GM04504 (cell line): Measurements from ENCODE around the gene COBL.

ENCODE experiments used
- DNase-seq: peaks from one replicate; pipeline ENCODE4 v3.0.0-alpha.2; 2012; ENCODE audit warnings: low read depth

The COBL gene

GRCh38 chr7:51306761-51307160, 9.8 kb downstream of the COBL start:
- no peak for DNase-seq

DNA sequence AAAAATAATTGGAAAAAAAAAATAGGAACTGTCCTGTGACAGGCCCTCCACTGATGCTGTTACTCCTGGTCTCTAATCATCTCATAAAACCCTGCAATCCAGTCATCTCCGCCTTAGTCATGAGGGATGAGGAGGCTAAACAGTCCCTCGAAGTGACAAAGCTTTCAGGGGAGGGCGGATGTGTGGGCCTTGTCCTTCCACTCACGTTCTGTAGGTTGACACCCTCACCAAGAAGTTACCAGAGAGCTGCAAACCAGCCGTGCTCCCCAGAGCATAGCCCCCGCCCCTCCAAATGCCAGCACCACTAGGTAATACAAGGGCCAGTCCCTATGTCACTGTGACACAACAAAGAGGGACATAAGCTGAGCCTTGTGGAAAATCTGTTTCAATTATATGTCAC, 11.9 kb downstream of the COBL start:
- no peak for DNase-seq

GRCh38 chr7:51303142-51303525, 13.5 kb downstream of the COBL start:
- no peak for DNase-seq

- DNase-seq: no peak
Observed at GRCh38 chr7:51301806-51302205, 14.8 kb downstream of the COBL start.

- DNase-seq: no peak
Observed at GRCh38 chr7:51300762-51301674, 15.6 kb downstream of the COBL start.

GRCh38 chr7:51299391-51300133, 17.0 kb downstream of the COBL start:
- DNase-seq: no peak

GRCh38 chr7:51298912-51299311, 17.7 kb downstream of the COBL start:
- no peak for DNase-seq

DNA sequence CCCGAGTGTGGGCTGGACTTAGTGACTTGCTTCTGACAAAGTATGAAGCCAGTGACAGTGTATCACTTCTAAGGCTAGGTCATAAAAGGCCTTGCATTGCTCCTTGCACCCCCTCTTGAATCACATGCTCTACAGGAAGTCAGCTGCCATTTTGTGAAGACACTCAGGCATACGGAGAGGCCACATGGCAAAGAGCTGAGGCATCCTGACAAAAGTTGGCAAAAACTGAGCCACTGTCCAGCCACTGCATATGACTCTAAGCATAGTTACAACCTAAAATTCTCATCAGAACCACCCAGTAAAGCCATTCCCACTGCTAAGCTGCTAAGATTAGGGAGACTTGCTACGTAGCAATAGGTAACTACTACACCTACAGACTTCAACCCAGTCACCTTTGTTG, 18.6 kb downstream of the COBL start:
- no peak for DNase-seq

- no peak for DNase-seq
Observed at GRCh38 chr7:51295440-51296245, 21.0 kb downstream of the COBL start.

- DNase-seq: no peak
Observed at GRCh38 chr7:51292596-51292995, 24.0 kb downstream of the COBL start.

- no peak for DNase-seq
Observed at GRCh38 chr7:51290702-51291540, 25.7 kb downstream of the COBL start.

DNA sequence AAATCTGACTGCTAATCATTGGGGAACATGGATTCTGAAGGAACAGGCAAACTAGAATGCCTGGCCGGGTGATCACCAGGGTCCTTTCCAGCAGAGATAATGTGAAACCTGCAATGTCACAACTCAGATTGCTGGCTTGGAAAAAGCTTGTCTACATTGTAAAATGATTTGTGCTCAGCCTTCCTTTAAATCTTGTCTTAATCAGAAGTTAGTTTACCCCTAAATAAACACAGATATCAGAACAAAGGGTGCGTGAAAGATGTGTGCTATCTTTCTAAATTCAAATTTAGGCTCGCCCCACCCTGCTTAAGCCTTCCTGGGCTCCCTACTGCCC, 26.3 kb downstream of the COBL start:
- no peak for DNase-seq

DNA sequence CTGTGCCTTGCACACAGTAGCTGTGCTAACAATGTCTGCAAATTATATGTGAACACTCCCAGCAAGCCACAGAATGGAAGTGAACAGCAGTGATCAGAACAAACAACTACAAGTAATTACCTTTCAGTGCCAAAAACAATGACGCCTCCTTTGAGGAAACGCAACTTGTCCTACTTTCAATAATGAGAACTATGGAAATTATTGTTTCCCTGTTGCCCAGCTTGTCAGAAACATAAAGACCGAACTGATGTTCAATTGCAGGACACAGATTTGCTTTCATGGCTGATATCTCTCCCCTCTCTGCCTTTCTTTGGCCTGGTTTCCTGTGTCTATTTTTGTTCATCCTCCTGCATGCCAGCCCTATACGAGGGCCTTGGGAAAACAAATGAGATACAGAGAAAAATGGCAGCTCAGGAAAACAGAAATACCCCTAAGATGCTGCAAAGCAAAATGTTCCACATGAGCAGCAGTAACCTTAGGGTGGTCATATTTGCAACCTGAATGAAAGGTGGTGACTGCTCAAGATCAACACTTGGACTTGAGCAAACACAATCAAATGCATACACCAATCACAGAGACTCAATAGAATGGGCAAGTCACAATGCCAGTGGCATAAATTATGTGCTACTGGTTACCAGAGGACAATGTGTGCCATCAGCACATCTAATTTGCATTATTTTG, 26.8 kb downstream of the COBL start:
- DNase-seq: no peak

DNA sequence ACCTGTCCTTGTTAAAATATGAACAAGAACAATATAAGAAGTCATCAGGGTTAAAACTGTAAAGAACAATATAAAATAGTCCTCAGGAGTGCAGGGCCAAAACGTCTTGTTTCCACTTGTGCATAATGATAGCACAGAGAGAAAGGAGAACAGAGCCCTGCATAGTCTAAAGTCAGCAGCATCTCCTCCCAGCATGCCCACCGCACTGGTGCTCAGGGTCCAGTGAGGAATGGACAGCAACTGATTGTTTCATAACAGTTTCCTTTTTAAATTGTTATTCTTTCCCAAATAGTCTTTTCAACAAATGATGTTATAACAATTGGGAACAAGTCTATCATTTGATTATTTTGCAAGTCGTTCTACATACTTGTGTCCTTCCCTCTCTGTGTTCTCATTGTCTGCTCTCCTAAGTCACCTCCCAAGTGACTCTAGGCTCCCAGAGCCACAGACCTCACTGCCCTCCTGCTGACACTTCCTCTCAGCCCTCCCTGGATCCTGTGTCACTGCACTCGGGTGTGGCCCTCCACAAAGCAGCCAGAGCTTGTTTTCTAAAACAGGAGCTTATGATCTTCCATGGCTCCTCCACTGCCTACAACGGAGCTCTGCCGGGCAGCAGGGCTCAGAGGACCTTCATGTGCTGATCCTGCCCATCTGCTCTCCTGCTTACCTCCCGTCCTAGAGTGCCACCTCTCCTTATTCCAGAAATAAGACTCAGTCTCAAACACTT, 27.6 kb downstream of the COBL start:
- DNase-seq: no peak

DNA sequence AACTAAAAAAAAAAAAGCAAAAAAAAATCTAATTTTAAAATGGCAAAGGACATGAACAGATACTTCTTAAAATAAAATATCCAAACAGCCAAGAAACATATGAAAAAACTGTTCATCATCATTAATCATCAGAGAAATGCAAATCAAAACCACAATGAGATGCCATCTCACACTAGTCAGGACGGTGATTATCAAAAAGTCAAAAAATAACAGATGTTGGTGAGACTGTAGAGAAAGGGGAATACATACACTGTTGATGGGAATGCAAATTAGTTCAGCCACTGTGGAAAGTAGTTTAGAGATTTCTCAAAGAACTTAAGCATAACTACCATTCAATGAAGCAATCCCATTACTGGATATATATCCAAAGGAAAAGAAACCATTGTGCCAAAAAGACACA, 30.2 kb downstream of the COBL start:
- DNase-seq: no peak

- no peak for DNase-seq
Observed at GRCh38 chr7:51280156-51280555, 36.5 kb downstream of the COBL start.

DNA sequence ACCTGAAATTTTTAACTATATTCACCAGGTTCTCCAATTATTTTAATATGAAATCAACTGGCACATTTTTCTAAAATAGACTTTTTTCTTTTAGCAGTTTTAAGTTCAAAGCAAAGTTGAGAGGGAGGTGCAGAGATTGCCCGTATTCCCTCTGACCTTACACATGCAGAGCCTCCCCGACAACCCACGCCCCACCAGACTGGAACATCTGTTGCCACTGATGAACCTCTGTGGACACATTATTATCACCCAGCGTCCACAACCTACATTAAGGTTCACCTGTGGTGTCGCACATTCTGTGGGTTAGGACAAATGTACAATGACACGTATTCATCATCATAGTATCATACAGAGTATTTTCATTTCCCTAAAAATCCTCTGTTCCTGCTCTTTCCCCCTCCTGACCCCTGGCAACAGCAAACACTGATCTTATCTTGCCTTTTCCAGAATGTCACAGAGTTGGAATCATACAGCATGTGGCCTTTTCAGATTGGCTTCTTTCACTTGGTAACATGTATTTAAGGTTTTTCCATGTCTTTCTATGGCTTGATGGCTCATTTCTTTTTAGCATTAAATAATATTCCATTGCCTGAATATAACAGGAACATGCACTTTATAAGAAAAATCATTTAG, 37.1 kb downstream of the COBL start:
- DNase-seq: no peak

DNA sequence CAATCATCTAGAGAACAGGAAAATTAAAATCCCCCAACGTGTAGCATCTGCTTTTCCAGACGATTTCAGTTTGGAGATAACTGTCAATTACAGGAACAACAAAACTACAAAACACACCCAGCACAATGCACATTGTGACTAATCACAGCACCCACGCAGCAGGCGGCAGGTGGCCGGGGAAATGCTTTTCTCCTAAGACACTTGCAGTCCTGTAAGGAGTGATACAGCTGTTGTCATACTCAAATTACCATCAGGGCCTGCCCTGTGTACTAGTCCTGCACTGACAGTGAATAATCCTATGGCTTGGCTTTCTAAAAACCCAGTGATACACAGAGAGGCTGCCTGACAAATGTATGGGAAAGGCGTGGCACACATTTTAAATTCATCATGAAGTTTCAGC, 37.8 kb downstream of the COBL start:
- DNase-seq: no peak

GRCh38 chr7:51276967-51277366, 39.6 kb downstream of the COBL start:
- DNase-seq: no peak

DNA sequence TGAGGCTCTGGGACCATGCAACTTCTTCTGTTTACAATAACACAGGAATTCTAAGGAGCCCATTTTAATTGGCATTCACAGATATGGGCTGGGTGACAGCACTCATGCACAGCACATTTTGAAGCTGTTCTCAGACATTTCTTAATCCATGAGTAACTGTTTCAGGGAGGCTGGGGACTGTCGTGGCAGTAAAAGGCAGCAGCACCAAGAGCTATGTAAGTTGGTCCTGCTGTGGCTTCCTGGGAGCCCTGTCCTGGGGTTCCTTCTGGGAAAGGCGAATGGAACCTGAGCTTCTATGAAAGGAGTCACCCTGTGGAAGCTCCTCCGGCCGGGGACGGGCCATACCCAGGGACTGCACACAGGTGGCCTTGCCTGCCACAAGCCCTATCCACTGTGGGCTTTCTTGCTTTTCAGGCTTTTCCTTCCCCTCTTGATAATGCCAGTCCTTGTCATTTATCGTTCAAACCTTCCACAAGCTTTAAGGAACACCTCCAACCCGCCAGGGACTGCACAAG, 40.5 kb downstream of the COBL start:
- no peak for DNase-seq
